Large intestine (tissue), 12 donors: ENCODE data around the gene RIMKLB. TPM values are rescaled to one million over a fixed set of nuclear protein-coding genes. Genes with fewer than 3 reads are reported as not detected.

Experiments used
- DNase-seq, 2 donors: peaks; one replicate each; pipeline versions ENCODE4 v3.0.0 to v3.0.0-alpha.2; 2013
- H3K27ac ChIP-seq: one replicate; pipeline ENCODE4 v1.5.1; 2013; ENCODE audit warnings: low read length
- H3K27me3 ChIP-seq: 2 replicates; pipeline ENCODE4 v1.6.1; 2013; ENCODE audit warnings: low read length; ENCODE audit not compliant: control insufficient read depth, insufficient read depth
- H3K36me3 ChIP-seq: 2 replicates; pipeline ENCODE4 v1.6.1; 2013; ENCODE audit warnings: low read length; ENCODE audit not compliant: control insufficient read depth, insufficient read depth
- H3K4me1 ChIP-seq: one replicate; pipeline ENCODE4 v1.6.1; 2013; ENCODE audit warnings: low read length; ENCODE audit not compliant: control insufficient read depth, insufficient read depth
- H3K4me3 ChIP-seq: one replicate; pipeline ENCODE4 v1.5.1; 2013; ENCODE audit warnings: low read length
- H3K9me3 ChIP-seq: one replicate; pipeline ENCODE4 v1.6.1; 2013; ENCODE audit warnings: mild to moderate bottlenecking, low read depth, low read length, moderate library complexity; ENCODE audit not compliant: control insufficient read depth
- WGBS: methylation state at CpG from one replicate; pipeline ENCODE4 v1.1.5; 2013; ENCODE audit warnings: low lambda C conversion rate; ENCODE audit not compliant: insufficient coverage; 5-methylcytosine and 5-hydroxymethylcytosine counted together
- long read RNA-seq, 11 donors: transcript quantifications; one replicate each; lab custom pipeline, GENCODE V29; 2026
- polyA plus RNA-seq: library from polyadenylated mRNA; unstranded; fragments of 120-200 nt; gene quantifications from one replicate; pipeline ENCODE4 v1.2.1, GENCODE V29; 2013

The RIMKLB gene, protein sequence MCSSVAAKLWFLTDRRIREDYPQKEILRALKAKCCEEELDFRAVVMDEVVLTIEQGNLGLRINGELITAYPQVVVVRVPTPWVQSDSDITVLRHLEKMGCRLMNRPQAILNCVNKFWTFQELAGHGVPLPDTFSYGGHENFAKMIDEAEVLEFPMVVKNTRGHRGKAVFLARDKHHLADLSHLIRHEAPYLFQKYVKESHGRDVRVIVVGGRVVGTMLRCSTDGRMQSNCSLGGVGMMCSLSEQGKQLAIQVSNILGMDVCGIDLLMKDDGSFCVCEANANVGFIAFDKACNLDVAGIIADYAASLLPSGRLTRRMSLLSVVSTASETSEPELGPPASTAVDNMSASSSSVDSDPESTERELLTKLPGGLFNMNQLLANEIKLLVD
- 65.2 TPM for polyA plus RNA-seq
- long read RNA-seq, donor 1, transcript RIMKLB-203 (2 exons, 1,893 nt): major isoform, 8 of 12 reads
- long read RNA-seq, donor 1, partial matches to known transcripts: 0 of 12 reads
- long read RNA-seq, donor 1, other reads (novel, unspliced or antisense): 0 of 12 reads
- long read RNA-seq, donor 2, transcript RIMKLB-203 (2 exons, 1,893 nt): major isoform, 24 of 38 reads
- long read RNA-seq, donor 2, transcript RIMKLB-205 (6 exons, 2,236 nt): minor isoform, 6 of 38 reads
- long read RNA-seq, donor 2, partial matches to known transcripts: 5 of 38 reads
- long read RNA-seq, donor 2, other reads (novel, unspliced or antisense): 0 of 38 reads
- long read RNA-seq, donor 3: 0 reads
- long read RNA-seq, donor 4: 0 reads
- long read RNA-seq, donor 5, transcript RIMKLB-203 (2 exons, 1,893 nt): major isoform, 5 of 8 reads
- long read RNA-seq, donor 5, partial matches to known transcripts: 0 of 8 reads
- long read RNA-seq, donor 5, other reads (novel, unspliced or antisense): 0 of 8 reads
- long read RNA-seq, donor 6, transcript RIMKLB-205 (6 exons, 2,236 nt): minor isoform, 7 of 29 reads
- long read RNA-seq, donor 6, transcript RIMKLB-203 (2 exons, 1,893 nt): major isoform, 16 of 29 reads
- long read RNA-seq, donor 6, partial matches to known transcripts: 5 of 29 reads
- long read RNA-seq, donor 6, other reads (novel, unspliced or antisense): 0 of 29 reads
- long read RNA-seq, donor 7, transcript RIMKLB-203 (2 exons, 1,893 nt): major isoform, 7 of 14 reads
- long read RNA-seq, donor 7, partial matches to known transcripts: 0 of 14 reads
- long read RNA-seq, donor 7, other reads (novel, unspliced or antisense): 0 of 14 reads
- long read RNA-seq, donor 8, transcript RIMKLB-203 (2 exons, 1,893 nt): major isoform, 29 of 42 reads
- long read RNA-seq, donor 8, transcript RIMKLB-205 (6 exons, 2,236 nt): minor isoform, 5 of 42 reads
- long read RNA-seq, donor 8, partial matches to known transcripts: 8 of 42 reads
- long read RNA-seq, donor 8, other reads (novel, unspliced or antisense): 0 of 42 reads
- long read RNA-seq, donor 9, transcript RIMKLB-205 (6 exons, 2,236 nt): minor isoform, 6 of 19 reads
- long read RNA-seq, donor 9, transcript RIMKLB-203 (2 exons, 1,893 nt): major isoform, 11 of 19 reads
- long read RNA-seq, donor 9, partial matches to known transcripts: 0 of 19 reads
- long read RNA-seq, donor 9, other reads (novel, unspliced or antisense): 0 of 19 reads
- long read RNA-seq, donor 10, transcript RIMKLB-203 (2 exons, 1,893 nt): major isoform, 15 of 29 reads
- long read RNA-seq, donor 10, transcript RIMKLB-205 (6 exons, 2,236 nt): minor isoform, 5 of 29 reads
- long read RNA-seq, donor 10, partial matches to known transcripts: 6 of 29 reads
- long read RNA-seq, donor 10, other reads (novel, unspliced or antisense): 0 of 29 reads
- long read RNA-seq, donor 11, full-length matches to known transcripts: 13 of 13 reads
- long read RNA-seq, donor 11, partial matches to known transcripts: 0 of 13 reads
- long read RNA-seq, donor 11, other reads (novel, unspliced or antisense): 0 of 13 reads

DNA sequence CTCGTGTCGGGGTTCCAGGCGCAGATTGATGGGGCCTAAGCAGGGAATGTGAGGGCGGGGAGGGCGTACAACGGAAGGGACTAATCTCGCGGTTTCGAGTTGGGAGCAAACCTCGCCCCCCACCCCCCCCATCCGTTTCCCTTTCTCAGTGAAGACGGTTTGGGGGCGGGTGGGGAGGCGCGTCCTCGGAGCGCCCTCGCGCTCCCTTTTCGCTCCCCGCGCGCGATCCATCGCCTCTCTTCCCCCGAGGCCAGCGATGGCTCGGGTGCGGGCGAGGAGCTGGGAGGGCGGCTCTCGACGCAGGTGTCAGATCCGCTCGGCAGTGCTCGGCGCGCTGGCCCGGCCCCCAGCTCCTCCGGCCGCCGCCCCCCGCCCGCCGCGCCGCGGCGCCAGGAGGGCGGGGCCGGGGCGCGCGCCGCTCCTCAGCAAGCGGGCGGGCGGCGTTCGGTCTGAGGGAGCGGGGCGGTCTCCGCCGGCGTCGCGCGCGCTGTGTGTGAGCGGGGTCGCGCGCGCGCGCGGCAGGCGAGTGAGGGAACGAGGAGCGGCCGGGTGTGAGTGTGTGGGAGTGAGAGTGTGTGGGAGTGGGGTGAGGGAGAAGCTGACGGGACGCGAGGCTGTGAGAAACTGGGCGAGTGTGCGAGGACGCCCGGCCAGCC, at the start of gene RIMKLB:
RIMKLB (plus strand) TSS at position 516 of the 656 bp plus-strand sequence. CDS start 15,876 bp downstream, outside the sequence.
- H3K4me1 ChIP-seq: peaks cover 4% of the 10 kb centered on the region
- H3K27me3 ChIP-seq: no peaks in the 10 kb centered on the region
- peak within 1 kb of the TSS; percentile 93 for H3K4me3 ChIP-seq
- WGBS: no CpG with 5 or more reads among the region's 88 CpGs
- no peaks in the 10 kb centered on the region for H3K36me3 ChIP-seq
- DNase-seq: peak; percentile 76 to 89
- peaks cover 5% of the 10 kb centered on the region for H3K9me3 ChIP-seq
- peak within 1 kb of the TSS; percentile 96 for H3K27ac ChIP-seq

DNA sequence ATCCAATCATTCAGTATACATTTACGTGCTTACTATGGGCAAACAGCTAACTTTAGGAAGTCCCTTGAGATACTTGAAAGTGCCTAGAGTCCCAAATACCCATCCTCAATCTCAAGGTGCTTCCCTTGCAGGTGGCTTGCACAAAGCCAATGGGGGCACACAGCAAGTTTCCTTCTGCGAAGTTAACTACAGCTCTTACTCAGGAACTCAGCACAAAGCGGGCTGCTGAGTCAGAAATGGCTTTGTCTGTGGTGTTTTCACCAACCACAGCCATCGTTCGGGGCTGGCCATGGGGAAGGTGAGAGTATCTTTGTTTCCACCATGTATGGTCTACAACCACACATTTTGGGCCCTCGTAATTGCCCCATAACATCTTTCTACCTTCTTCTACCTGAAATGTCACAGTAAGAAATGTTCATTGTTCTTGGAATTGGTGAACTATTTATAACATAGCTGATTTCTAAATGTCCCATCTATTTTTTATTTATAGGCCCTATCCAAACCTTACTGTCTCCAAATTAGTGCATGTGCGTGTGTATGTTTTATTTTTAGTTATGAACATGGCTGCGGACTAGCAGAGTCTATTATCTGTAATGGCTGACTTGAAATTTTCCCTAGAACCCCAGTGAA, 49.1 kb upstream of the RIMKLB start:
- Histone ChIP-seq H3K4me3 (no peak overlapping the region), H3K27ac (no peak overlapping the region), H3K36me3 (no peaks in the 10 kb centered on the region), H3K9me3 (peaks cover 4% of the 10 kb centered on the region), H3K4me1 (no peaks in the 10 kb centered on the region), H3K27me3 (no peaks in the 10 kb centered on the region)
- no peak for DNase-seq
- 100% methylated on average over 1 of the region's 8 CpGs for WGBS

DNA sequence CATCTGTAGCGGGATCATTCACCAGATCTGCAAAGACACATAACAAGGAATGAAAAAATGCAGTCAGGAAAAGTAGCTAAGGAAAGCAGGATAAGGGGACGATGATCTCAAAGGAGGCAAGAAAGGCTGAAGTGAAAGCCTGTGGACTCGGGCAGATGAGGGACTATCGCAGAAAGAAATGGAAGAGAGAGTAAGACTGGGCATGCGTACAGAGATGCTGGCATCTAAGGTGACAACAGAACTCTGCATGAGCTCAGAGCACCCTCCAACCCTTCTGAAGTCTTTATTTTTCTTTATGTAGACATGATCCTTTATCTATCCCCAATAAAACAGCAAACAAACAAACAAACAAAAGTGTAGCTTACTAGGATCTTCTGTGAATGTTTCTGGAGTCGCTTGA, 42.4 kb upstream of the RIMKLB start:
- Histone ChIP-seq H3K36me3 (no peaks in the 10 kb centered on the region), H3K9me3 (no peaks in the 10 kb centered on the region), H3K4me3 (no peak overlapping the region), H3K27ac (no peak overlapping the region), H3K27me3 (no peaks in the 10 kb centered on the region), H3K4me1 (no peaks in the 10 kb centered on the region)
- 91% methylated on average over 3 of the region's 6 CpGs for WGBS
- no peak for DNase-seq

DNA sequence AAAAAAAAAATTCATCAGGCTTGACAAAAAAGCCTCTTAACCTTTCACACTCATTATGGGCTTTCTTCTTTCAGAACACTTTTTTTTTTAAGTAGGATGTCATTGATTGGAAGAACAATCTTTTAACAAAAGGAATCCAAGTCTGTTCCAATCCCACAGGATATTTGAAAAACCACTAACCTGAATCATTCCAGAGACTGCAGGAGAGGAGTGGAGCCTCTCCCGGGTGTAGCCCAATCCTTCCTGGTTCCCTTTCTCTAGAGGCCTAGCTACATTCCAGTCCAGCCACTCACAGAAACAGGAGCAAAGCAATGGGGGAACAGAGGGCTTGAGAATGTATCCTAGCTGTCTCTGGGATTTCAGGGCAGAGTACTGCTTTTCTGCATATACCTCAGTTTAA, 39.4 kb upstream of the RIMKLB start:
- WGBS: no CpG with 5 or more reads among the region's 1 CpG
- no peaks in the 10 kb centered on the region for H3K36me3 ChIP-seq

DNA sequence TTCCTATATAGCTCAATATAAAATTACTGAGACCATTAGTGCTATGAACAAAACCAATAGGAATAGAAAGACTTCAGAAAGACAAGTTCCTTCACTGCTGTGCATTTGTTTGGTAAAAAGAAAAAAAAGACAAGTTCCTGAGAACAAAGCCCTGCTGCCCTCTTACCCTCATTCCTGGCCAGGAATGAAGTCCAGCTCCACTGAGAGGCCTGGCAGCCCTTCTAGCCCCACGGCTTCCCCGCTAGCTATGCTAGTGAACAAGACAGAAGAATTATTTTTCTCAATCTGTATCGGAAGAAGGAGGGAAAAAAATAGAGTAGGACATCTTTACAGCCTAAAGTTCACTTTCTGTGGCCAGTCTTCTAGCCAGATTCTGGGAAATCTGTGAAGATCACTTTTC, 36.8 kb upstream of the RIMKLB start:
- Histone ChIP-seq H3K27ac (no peak overlapping the region), H3K27me3 (peaks cover 2% of the 10 kb centered on the region), H3K4me1 (no peaks in the 10 kb centered on the region), H3K9me3 (no peaks in the 10 kb centered on the region), H3K4me3 (no peak overlapping the region), H3K36me3 (no peaks in the 10 kb centered on the region)
- no CpG with 5 or more reads among the region's 3 CpGs for WGBS
- no peak for DNase-seq

More for the DNA sequence above, 39.4 kb upstream of the RIMKLB start:
- Histone ChIP-seq H3K27ac (no peak overlapping the region), H3K9me3 (no peaks in the 10 kb centered on the region), H3K4me1 (no peaks in the 10 kb centered on the region), H3K4me3 (no peak overlapping the region), H3K27me3 (no peaks in the 10 kb centered on the region)
- DNase-seq: no peak

DNA sequence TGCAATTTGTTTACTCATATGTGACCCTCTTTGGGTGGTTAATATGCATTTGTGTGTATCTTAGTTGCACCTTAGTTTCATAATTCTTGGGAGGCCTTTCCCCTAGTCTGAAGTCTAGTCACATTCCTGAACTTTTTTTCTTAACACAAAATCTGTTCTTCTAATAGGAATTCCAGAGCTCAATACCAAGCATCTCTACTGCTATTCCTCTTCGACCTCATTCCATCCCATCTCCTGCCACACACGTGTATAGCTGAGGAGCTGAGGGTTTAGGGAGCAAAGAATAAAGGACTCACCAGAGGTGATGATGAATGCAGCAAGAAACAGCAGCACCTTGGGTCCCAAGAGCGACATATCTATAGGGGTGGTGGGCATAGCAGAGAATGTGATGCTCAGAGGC, 36.0 kb upstream of the RIMKLB start:
- Histone ChIP-seq H3K27ac (no peak overlapping the region), H3K4me3 (no peak overlapping the region)

GRCh38 chr12:8662593-8662992, 35.2 kb upstream of the RIMKLB start, which contains the start of gene MFAP5:
Gene MFAP5, minus strand, starts transcription at chr12:8662826. Its CDS starts 722 bp downstream, at chr12:8662104.
- no peaks in the 10 kb centered on the region for H3K4me1 ChIP-seq
- H3K27ac ChIP-seq: no peak within 1 kb of the TSS
- peaks cover 2% of the 10 kb centered on the region for H3K27me3 ChIP-seq
- no peak for DNase-seq
- no peaks in the 10 kb centered on the region for H3K9me3 ChIP-seq
- H3K4me3 ChIP-seq: no peak within 1 kb of the TSS
- WGBS: no CpG with 5 or more reads among the region's 6 CpGs
- H3K36me3 ChIP-seq: no peaks in the 10 kb centered on the region

More for the DNA sequence above, 36.0 kb upstream of the RIMKLB start:
- no CpG with 5 or more reads among the region's 3 CpGs for WGBS
- DNase-seq: no peak
- Histone ChIP-seq H3K4me1 (no peaks in the 10 kb centered on the region), H3K27me3 (peaks cover 2% of the 10 kb centered on the region), H3K36me3 (no peaks in the 10 kb centered on the region), H3K9me3 (no peaks in the 10 kb centered on the region)

DNA sequence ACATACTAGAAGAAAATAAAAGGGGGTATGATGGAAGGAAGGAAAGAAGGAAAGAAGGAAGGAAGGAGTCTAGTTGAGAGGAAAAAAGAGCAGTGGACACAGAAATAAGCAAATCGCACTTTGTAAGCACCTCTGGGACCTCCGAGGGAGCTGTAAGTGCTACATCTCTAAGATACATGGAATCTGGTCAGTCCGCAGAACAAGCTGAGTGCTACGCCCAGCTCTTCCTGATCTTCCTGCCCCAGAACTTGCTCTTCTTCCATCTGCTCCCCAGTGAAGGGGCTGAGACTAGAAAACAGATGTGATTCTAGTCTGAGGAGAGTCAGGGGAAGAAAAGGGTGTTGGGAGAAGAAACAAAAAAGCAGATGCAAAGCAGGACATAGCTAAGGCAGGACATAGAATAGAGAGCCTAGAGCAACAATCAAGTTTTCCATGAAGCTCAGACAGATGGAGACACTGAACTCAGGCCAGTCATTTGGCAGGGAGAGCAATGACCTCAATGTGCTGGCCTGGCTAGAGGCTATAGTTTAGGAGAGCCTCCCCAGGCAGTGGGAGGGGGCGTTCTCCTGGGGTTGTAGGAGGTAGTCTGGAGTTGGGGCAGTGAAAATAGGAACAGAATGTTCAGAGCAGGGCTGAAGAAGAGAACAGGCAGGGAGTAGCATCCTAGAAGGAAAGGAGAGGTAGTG, 33.4 kb upstream of the RIMKLB start:
- Histone ChIP-seq H3K27ac (no peak overlapping the region), H3K4me3 (no peak overlapping the region)

More for the DNA sequence above, 33.4 kb upstream of the RIMKLB start:
- no peaks in the 10 kb centered on the region for H3K9me3 ChIP-seq
- no peaks in the 10 kb centered on the region for H3K36me3 ChIP-seq
- no peak for DNase-seq
- no peaks in the 10 kb centered on the region for H3K4me1 ChIP-seq
- no CpG with 5 or more reads among the region's 5 CpGs for WGBS
- peaks cover 2% of the 10 kb centered on the region for H3K27me3 ChIP-seq
